HepG2 (cell line): Measurements from ENCODE around the gene C11orf68. TPM values are rescaled to one million over a fixed set of nuclear protein-coding genes. Genes with fewer than 3 reads are reported as not detected.

Source experiments
- ATAC-seq: fragments of 200-7000 bp; cut with Tn5 transposase; 3 replicates; pipeline ENCODE4 v1.9.1; 2020; ENCODE audit warnings: mild to moderate bottlenecking, moderate library complexity
- BruUV-seq: library from RNA; stranded (reverse); fragments of 400-500 nt; replicated peaks from 2 replicates; lab custom pipeline; 2021; lab: Mats Ljungman, UMichigan
- CTCF ChIA-PET: fragments of 300-600 bp; formaldehyde crosslinking; extraction: SDS; loops from one replicate; lab custom pipeline; 2021; ENCODE audit warnings: low total read pairs, inconsistent platforms, low intra/inter-chr PET ratio; lab: Yijun Ruan, JAX
- POLR2A ChIA-PET: fragments of 350-600 bp; sonication (Branson Sonifier 250); formaldehyde crosslinking; loops from one replicate; lab custom pipeline; 2020; ENCODE audit warnings: antibody characterized with exemption, inconsistent platforms; lab: Yijun Ruan, JAX
- DNase-seq: peaks from one replicate; pipeline ENCODE4 v3.0.0-alpha.2; 2015; ENCODE audit warnings: low spot score
- FAIRE-seq: peaks from 3 replicates; lab custom pipeline; 2011; peaks lifted over from hg19 to GRCh38; lab: Jason Lieb, UNC
- H2AFZ ChIP-seq: one replicate; pipeline ENCODE4 v1.6.1; 2011; ENCODE audit warnings: low read length, inconsistent platforms
- H3K27ac ChIP-seq: fragments of 300-600 bp; 3 replicates; pipeline ENCODE4 v1.8.0; 2011; ENCODE audit warnings: mixed run types, mild to moderate bottlenecking, mixed read lengths, low read length, inconsistent platforms; ENCODE audit not compliant: insufficient read depth; ENCODE audit errors: extremely low read length
- H3K27me3 ChIP-seq, 2 experiments: fragments of 200-600 bp in 1 of 2; 2 replicates in 1 of 2; 3 replicates in 1 of 2; pipeline versions ENCODE4 v1.6.0 to v1.8.0; 2011; ENCODE audit warnings: low read length in 2 of 2, mild to moderate bottlenecking in 2 of 2, moderate library complexity in 2 of 2, inconsistent platforms in 1 of 2; ENCODE audit not compliant: insufficient read depth in 2 of 2, control insufficient read depth in 1 of 2
- H3K36me3 ChIP-seq, 2 experiments: fragments of 200-600 bp in 1 of 2; replicated peaks in 1 of 2; 2 replicates in 1 of 2; 3 replicates in 1 of 2; pipeline versions ENCODE4 v1.5.1 to v1.8.0; 2011; ENCODE audit warnings: low read length in 2 of 2, inconsistent platforms in 1 of 2; ENCODE audit not compliant: insufficient read depth in 2 of 2, control insufficient read depth in 1 of 2
- H3K4me1 ChIP-seq: 2 replicates; pipeline ENCODE4 v1.5.1; 2012; ENCODE audit warnings: low read length, inconsistent platforms; ENCODE audit not compliant: insufficient read depth
- H3K4me2 ChIP-seq: 2 replicates; pipeline ENCODE4 v1.6.0; 2011; ENCODE audit warnings: low read depth, low read length, inconsistent platforms
- H3K4me3 ChIP-seq, 3 experiments: fragments of 200-600 bp in 1 of 3; sonication (generic), shearing (Covaris generic) in 1 of 3; replicated peaks in 1 of 3; 2 replicates each; pipeline ENCODE4 v1.5.1; 2011 to 2016; ENCODE audit warnings: low read length in 3 of 3, inconsistent platforms in 2 of 3, low read depth in 2 of 3, mild to moderate bottlenecking in 2 of 3, control low read depth in 1 of 3, mixed read lengths in 1 of 3; ENCODE audit not compliant: insufficient read depth in 1 of 3
- H3K79me2 ChIP-seq: one replicate; pipeline ENCODE4 v1.6.1; 2011; ENCODE audit warnings: low read length, inconsistent platforms; ENCODE audit not compliant: insufficient read depth
- H3K9ac ChIP-seq: 2 replicates; pipeline ENCODE4 v1.6.0; 2011; ENCODE audit warnings: mild to moderate bottlenecking, low read depth, low read length, inconsistent platforms; ENCODE audit not compliant: insufficient read depth
- H3K9me3 ChIP-seq: 2 replicates; pipeline ENCODE4 v1.5.1; 2012; ENCODE audit warnings: mild to moderate bottlenecking, low read length
- H4K20me1 ChIP-seq: 2 replicates; pipeline ENCODE4 v1.6.0; 2011; ENCODE audit warnings: inconsistent platforms, mild to moderate bottlenecking, low read length, moderate library complexity; ENCODE audit not compliant: insufficient read depth
- KLF12 ChIP-seq: sonication (generic); formaldehyde crosslinking; IDR thresholded peaks from 2 replicates; pipeline ENCODE4 v1.4.0; 2020; ENCODE audit warnings: missing genetic modification reagents, borderline replicate concordance
- PHF8 ChIP-seq: sonication (generic); formaldehyde crosslinking; IDR thresholded peaks from 2 replicates; pipeline ENCODE4 v1.5.0; 2020; ENCODE audit warnings: missing genetic modification reagents
- POLR2A ChIP-seq, 2 experiments: IDR thresholded peaks; 2 replicates each; pipeline ENCODE4 v1.6.1; 2011; ENCODE audit warnings: low read depth in 2 of 2, low read length in 2 of 2, mild to moderate bottlenecking in 1 of 2, moderate library complexity in 1 of 2; ENCODE audit not compliant: insufficient read depth in 1 of 2
- SAFB2 ChIP-seq: sonication (generic); formaldehyde crosslinking; IDR thresholded peaks from 2 replicates; pipeline ENCODE4 v1.5.1; 2020; ENCODE audit warnings: missing genetic modification reagents, low read depth, mild to moderate bottlenecking, borderline replicate concordance
- ZFX ChIP-seq: sonication (generic); formaldehyde crosslinking; IDR thresholded peaks from 2 replicates; pipeline ENCODE4 v1.4.0; 2020; ENCODE audit warnings: mild to moderate bottlenecking, low read depth, missing genetic modification reagents, moderate library complexity
- ZFY ChIP-seq: sonication (generic); formaldehyde crosslinking; IDR thresholded peaks from 2 replicates; pipeline ENCODE4 v1.4.0; 2020; ENCODE audit warnings: missing genetic modification reagents
- ZNF547 ChIP-seq: sonication (generic); formaldehyde crosslinking; IDR thresholded peaks from 2 replicates; pipeline ENCODE4 v1.5.1; 2020; ENCODE audit warnings: mild to moderate bottlenecking, missing genetic modification reagents
- ZNF777 ChIP-seq: sonication (generic); formaldehyde crosslinking; IDR thresholded peaks from 2 replicates; pipeline ENCODE4 v1.4.0; 2020; ENCODE audit warnings: missing genetic modification reagents
- ZNF790 ChIP-seq: sonication (generic); formaldehyde crosslinking; IDR thresholded peaks from 2 replicates; pipeline ENCODE4 v1.8.0; 2022; ENCODE audit warnings: missing genetic modification reagents, mild to moderate bottlenecking, borderline replicate concordance
- WGBS: methylation state at CpG from one replicate; pipeline ENCODE4 v1.1.6; 2017; ENCODE audit warnings: low lambda C conversion rate; 5-methylcytosine and 5-hydroxymethylcytosine counted together
- in situ Hi-C: cut with HindIII; loops from 2 replicates; pipeline ENCODE4 v1.10.0; 2017; ENCODE audit warnings: low pct_unique_long_range_greater_than_20kb; ENCODE audit not compliant: extremely low pct_ligation_motif_present
- intact Hi-C: fragments of 100-400 bp; cut with micrococcal nuclease; formaldehyde crosslinking; loops from one replicate; pipeline ENCODE4 v1.10.0; 2022; ENCODE audit not compliant: unreplicated experiment
- polyA plus RNA-seq, 8 experiments: library from polyadenylated mRNA; depleted of rRNA in 3 of 8; stranded (reverse) in 7 of 8; unstranded in 1 of 8; fragments of >200 nt; fragmentation: Illumina TruSeq in 4 of 8; extraction: Trizol in 4 of 8; gene quantifications; 2 replicates each; pipeline versions ENCODE4 v1.2.1 to v1.2.3, GENCODE V29; 2011 to 2016; ENCODE audit warnings: low read depth in 4 of 8, missing spikeins in 1 of 8, mixed read lengths in 1 of 8; ENCODE audit not compliant: insufficient read depth in 1 of 8
- total RNA-seq, 5 experiments: library from RNA; depleted of rRNA; stranded (reverse); fragments of >200 nt; fragmentation: Illumina TruSeq; extraction: Trizol; gene quantifications; 2 replicates each; pipeline ENCODE4 v1.2.3, GENCODE V29; 2016; ENCODE audit warnings: low read depth in 1 of 5
- TF ChIP-seq, protein P1 (sequence below): sonication (generic); formaldehyde crosslinking; IDR thresholded peaks from 2 replicates; pipeline ENCODE4 v1.5.1; 2020; ENCODE audit warnings: mild to moderate bottlenecking, missing genetic modification reagents, borderline replicate concordance
- TF ChIP-seq, protein P2 (sequence below): IDR thresholded peaks from 2 replicates; pipeline ENCODE4 v1.6.1; 2016; ENCODE audit warnings: low read depth, control low read depth
- TF ChIP-seq, protein P3 (sequence below): sonication (generic); formaldehyde crosslinking; IDR thresholded peaks from 2 replicates; pipeline ENCODE4 v1.5.1; 2020; ENCODE audit warnings: mild to moderate bottlenecking, missing genetic modification reagents

The C11orf68 gene
- total and polyA plus RNA-seq, 2 of the 13 experiments (the other 11 are each of a cell fraction or from before 2014, with no cell fraction given): 8.4 to 28.3 TPM

DNA sequence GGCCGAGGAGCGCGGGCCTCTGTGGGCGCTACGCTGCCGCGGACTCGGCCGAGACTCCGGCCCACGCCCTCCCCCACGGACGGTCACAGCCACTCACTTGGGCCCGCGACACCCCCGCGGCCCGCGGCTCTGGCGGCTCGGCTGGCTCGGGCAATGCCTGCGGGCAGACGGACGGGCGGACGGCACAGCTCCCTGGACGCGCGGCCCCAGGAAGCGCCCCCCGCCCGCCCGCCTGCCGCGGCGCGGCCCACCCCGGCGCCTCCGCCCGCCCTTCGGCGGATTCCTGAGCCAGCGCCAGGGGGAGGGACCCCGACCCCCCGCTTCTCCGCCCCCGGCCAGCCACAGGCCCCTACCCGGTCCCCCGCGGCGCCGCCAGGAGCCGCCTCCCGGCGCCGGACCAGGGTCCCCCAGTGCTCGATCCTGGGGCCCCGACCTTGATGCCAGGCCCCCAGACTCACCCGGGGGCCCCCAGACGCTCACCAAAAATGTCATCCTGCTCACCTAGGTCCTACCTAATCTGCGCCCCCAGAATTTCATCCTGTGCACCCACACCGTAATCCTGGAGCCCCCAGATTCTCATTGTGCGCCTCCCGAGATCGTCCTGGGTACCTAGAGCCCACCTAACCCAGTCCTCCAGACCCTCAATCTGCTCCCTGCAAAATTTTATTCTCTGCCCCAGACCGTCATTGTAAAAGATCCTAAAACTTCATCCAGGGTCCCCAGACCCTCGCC is 46.1 kb downstream of the C11orf68 start, which contains the start of gene EFEMP2:
Gene EFEMP2 (minus strand): TSS at position 215 of the 732 bp plus-strand sequence. CDS start 446 bp downstream, outside the sequence.
- H3K4me2 ChIP-seq: peak within 1 kb of the TSS; percentile 78
- ATAC-seq: peak; percentile 4
- H3K9me3 ChIP-seq: no peaks in the 10 kb centered on the region
- POLR2A ChIA-PET: interaction anchor here (1.4 to 8.9 kb wide), 5 partner anchors 13 to 21 kb away, joined by 3 to 81 read pairs (median 6); partner anchors contain the start of genes CCDC85B, CFL1, FIBP and MUS81
- intact Hi-C loops (no loop called here), in situ Hi-C loops (no loop called here)
- CTCF ChIA-PET: interaction anchor here (1.2 to 1.4 kb wide), 2 partner anchors 12 to 116 kb away, joined by 3 to 9 read pairs; no protein-coding TSS in a partner anchor
- H3K9ac ChIP-seq: peak within 1 kb of the TSS; percentile 69
- H3K27me3 ChIP-seq: no peaks in the 10 kb centered on the region; a peak in 1 of 5 replicates
- no peaks in the 10 kb centered on the region for H4K20me1 ChIP-seq
- peak within 1 kb of the TSS; percentile 38 for H3K27ac ChIP-seq
- 69% methylated on average over 44 of the region's 69 CpGs for WGBS
- no peak for FAIRE-seq
- H3K4me3 ChIP-seq: peak within 1 kb of the TSS; percentile 58 to 73 (median 63); a peak in 5 of 6 replicates
- no peaks in the 10 kb centered on the region for H3K79me2 ChIP-seq
- H2AFZ ChIP-seq: no peak within 1 kb of the TSS
- peaks cover 32% of the 10 kb centered on the region for H3K4me1 ChIP-seq
- peaks cover 0 to 8% of the 10 kb centered on the region in 2 experiments; a peak in 1 of 5 replicates for H3K36me3 ChIP-seq
- no TSS peak for BruUV-seq
- no peak for DNase-seq
- TF ChIP-seq, protein P1, sequence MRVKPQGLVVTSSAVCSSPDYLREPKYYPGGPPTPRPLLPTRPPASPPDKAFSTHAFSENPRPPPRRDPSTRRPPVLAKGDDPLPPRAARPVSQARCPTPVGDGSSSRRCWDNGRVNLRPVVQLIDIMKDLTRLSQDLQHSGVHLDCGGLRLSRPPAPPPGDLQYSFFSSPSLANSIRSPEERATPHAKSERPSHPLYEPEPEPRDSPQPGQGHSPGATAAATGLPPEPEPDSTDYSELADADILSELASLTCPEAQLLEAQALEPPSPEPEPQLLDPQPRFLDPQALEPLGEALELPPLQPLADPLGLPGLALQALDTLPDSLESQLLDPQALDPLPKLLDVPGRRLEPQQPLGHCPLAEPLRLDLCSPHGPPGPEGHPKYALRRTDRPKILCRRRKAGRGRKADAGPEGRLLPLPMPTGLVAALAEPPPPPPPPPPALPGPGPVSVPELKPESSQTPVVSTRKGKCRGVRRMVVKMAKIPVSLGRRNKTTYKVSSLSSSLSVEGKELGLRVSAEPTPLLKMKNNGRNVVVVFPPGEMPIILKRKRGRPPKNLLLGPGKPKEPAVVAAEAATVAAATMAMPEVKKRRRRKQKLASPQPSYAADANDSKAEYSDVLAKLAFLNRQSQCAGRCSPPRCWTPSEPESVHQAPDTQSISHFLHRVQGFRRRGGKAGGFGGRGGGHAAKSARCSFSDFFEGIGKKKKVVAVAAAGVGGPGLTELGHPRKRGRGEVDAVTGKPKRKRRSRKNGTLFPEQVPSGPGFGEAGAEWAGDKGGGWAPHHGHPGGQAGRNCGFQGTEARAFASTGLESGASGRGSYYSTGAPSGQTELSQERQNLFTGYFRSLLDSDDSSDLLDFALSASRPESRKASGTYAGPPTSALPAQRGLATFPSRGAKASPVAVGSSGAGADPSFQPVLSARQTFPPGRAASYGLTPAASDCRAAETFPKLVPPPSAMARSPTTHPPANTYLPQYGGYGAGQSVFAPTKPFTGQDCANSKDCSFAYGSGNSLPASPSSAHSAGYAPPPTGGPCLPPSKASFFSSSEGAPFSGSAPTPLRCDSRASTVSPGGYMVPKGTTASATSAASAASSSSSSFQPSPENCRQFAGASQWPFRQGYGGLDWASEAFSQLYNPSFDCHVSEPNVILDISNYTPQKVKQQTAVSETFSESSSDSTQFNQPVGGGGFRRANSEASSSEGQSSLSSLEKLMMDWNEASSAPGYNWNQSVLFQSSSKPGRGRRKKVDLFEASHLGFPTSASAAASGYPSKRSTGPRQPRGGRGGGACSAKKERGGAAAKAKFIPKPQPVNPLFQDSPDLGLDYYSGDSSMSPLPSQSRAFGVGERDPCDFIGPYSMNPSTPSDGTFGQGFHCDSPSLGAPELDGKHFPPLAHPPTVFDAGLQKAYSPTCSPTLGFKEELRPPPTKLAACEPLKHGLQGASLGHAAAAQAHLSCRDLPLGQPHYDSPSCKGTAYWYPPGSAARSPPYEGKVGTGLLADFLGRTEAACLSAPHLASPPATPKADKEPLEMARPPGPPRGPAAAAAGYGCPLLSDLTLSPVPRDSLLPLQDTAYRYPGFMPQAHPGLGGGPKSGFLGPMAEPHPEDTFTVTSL: 0 out of 2 replicates have a peak, but pooled peaks have one; percentile 30
- TF ChIP-seq, protein P2, sequence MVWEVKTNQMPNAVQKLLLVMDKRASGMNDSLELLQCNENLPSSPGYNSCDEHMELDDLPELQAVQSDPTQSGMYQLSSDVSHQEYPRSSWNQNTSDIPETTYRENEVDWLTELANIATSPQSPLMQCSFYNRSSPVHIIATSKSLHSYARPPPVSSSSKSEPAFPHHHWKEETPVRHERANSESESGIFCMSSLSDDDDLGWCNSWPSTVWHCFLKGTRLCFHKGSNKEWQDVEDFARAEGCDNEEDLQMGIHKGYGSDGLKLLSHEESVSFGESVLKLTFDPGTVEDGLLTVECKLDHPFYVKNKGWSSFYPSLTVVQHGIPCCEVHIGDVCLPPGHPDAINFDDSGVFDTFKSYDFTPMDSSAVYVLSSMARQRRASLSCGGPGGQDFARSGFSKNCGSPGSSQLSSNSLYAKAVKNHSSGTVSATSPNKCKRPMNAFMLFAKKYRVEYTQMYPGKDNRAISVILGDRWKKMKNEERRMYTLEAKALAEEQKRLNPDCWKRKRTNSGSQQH (CRISPR knock-in tag): no peak
- TF ChIP-seq, protein P3, sequence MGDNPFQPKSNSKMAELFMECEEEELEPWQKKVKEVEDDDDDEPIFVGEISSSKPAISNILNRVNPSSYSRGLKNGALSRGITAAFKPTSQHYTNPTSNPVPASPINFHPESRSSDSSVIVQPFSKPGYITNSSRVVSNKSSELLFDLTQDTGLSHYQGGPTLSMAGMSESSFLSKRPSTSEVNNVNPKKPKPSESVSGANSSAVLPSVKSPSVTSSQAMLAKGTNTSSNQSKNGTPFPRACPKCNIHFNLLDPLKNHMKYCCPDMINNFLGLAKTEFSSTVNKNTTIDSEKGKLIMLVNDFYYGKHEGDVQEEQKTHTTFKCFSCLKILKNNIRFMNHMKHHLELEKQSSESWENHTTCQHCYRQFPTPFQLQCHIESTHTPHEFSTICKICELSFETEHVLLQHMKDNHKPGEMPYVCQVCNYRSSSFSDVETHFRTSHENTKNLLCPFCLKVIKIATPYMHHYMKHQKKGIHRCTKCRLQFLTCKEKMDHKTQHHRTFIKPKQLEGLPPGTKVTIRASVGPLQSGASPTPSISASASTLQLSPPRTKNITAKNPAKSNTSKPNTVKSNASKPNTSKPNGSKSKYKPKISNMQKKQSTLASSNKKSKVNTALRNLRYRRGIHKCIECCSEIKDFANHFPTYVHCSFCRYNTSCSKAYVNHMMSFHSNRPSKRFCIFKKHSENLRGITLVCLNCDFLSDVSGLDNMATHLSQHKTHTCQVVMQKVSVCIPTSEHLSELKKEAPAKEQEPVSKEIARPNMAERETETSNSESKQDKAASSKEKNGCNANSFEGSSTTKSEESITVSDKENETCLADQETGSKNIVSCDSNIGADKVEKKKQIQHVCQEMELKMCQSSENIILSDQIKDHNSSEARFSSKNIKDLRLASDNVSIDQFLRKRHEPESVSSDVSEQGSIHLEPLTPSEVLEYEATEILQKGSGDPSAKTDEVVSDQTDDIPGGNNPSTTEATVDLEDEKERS (CRISPR knock-in tag): no peak
- 0 out of 4 replicates have a peak, but pooled peaks of 1 of the 2 experiments have one; percentile 37 for TF ChIP-seq POLR2A (IDR thresholded peaks at IDR 0.05; ENCODE audit: insufficient read depth in 1 of 2, low read depth in 2 of 2, low read length in 2 of 2)
- TF ChIP-seq ZNF547: no peak
- TF ChIP-seq ZNF790 (CRISPR knock-in tag): 0 out of 2 replicates have a peak, but pooled peaks have one; percentile 29
- 0 out of 2 replicates have a peak, but pooled peaks have one; percentile 2 for TF ChIP-seq SAFB2 (CRISPR knock-in tag)
- TF ChIP-seq ZFY (CRISPR knock-in tag): peak; percentile 47
- TF ChIP-seq KLF12 (CRISPR knock-in tag): no peak
- TF ChIP-seq ZNF777 (CRISPR knock-in tag): peak; percentile 32; the same call in 1 of the 2 replicates
- peak; percentile 44; the same call in 1 of the 2 replicates for TF ChIP-seq ZFX (CRISPR knock-in tag)
- peak; percentile 33; the same call in 1 of the 2 replicates for TF ChIP-seq PHF8
